ENCODE measurements around the gene RNF111. TPM values are rescaled to one million over a fixed set of nuclear protein-coding genes. Genes with fewer than 3 reads are reported as not detected.

Gene RNF111
- 10.9 and 22.3 TPM in 2 replicates for total RNA-seq

DNA sequence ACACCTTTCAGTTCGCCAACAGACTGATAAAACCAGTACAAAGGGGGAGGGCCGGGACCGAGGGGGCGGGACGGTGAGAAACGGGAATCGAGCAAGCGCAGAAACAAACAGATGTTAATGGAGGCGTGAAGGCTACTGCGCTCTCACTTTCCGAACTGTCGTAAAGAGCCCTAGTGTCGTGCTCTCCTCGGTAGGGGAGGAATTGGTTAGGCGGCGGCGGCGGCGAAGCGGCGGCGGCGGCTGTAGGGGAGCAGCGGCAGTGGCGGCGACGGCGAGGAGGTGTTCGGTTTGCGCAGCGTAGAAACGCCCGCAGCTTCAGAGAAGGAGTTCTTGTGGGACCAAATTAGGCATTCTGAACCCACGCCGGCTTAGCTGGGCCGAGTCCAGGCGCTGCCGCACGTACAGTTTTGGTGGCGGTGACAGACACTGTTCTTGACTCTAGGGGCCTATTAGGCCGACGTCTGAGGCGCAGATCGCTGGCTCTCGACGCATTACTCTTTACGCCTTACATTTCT, at the start of gene RNF111:
Gene RNF111, plus strand, starts transcription at position 173 of the 515 bp plus-strand sequence. CDS start 43,160 bp downstream, outside the sequence.

DNA sequence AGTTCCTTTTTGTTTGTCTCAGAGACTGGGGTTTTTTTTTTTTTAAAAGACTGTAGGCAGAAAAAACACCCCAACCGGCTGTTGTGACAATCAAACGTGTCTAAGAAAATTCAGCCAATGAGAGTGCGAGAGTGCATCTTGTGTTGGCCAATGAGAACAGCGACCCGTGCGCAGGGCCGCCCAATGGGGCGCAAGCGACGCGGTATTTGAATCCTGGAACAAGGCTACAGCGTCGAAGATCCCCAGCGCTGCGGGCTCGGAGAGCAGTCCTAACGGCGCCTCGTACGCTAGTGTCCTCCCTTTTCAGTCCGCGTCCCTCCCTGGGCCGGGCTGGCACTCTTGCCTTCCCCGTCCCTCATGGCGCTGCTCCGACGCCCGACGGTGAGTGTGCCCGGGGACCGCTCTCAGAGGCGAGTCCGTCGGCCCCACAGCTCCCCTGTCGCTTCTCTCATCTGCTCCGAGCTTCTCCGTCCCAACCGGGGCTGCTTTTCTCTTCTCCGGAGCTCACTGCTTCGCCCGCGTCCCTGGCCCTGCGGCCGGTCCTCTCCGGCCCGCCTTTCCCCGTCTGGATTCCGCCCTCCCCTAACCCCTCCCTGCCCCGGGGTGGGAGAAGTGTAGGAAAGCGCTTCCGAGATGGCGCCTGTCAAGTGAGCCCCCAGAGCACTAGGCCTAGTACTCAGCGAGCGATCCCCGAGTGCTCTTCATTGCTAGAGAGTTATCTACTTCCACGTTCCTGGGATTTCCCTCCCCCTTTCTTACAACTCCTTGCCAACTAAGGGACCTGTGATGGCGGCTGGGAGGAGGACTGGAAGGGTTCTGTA, 117.7 kb downstream of the RNF111 start, which contains the start of gene CCNB2:
Gene CCNB2, plus strand, starts transcription at position 235 of the 821 bp plus-strand sequence. Its CDS starts 123 bp downstream, at position 358.

Other genes starting within 250 kb of the RNF111 start
- 112 and 173 TPM in 2 replicates for gene ADAM10, start 238.0 kb upstream of the RNF111 start, total RNA-seq
- gene MINDY2, start 216.4 kb upstream of the RNF111 start, total RNA-seq: 8.8 and 13.5 TPM in 2 replicates
- 27.4 and 38.5 TPM in 2 replicates for gene SLTM, start 54.0 kb upstream of the RNF111 start, total RNA-seq
- 4.9 TPM in 2 replicates for gene CCNB2, start 117.5 kb downstream of the RNF111 start, total RNA-seq
- gene LDHAL6B, start 219.2 kb downstream of the RNF111 start, total RNA-seq: not detected in 2 replicates

All from pericardium fibroblast (primary cell).